ENCODE data around the gene HTT-AS.

The HTT-AS gene

GRCh38 chr4:3022651-3023050 lies 51.7 kb downstream of the HTT-AS start:
- H3K27ac ChIP-seq (ENCODE audit: low read depth, low read length): no peak overlapping the region

DNA sequence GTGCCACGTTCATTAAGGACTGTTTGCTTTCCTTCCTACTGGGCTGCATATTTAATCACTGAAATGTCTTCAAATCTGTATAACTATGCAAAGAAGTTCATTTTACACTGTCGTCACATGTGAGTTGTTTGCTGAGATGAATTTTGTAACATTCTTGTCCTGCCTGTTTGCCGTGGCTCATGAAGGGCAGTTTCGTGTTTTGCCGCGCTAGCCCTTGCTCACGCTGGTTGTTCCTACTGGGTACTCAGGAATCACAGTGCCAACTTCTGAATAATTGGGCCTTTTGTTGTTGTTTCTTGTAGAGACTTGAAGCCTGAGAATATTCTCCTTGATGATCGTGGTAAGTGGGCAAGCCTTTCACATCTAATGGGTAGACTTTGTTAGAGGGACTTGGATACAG lies 52.2 kb downstream of the HTT-AS start:
- Histone ChIP-seq H3K4me1 (ENCODE audit: control insufficient read depth, insufficient read depth, low read length) (peaks cover 4% of the 10 kb centered on the region; the same call in 1 of the 2 replicates), H3K4me3 (ENCODE audit: low read depth, low read length) (no peak overlapping the region), H3K27ac (ENCODE audit: low read depth, low read length) (no peak overlapping the region), H3K9ac (ENCODE audit: low read length) (no peak overlapping the region), H3K27me3 (ENCODE audit: control insufficient read depth, insufficient read depth, low read length) (no peaks in the 10 kb centered on the region), H3K9me3 (ENCODE audit: control insufficient read depth, insufficient read depth, low read depth, low read length) (peaks cover 8% of the 10 kb centered on the region; the same call in 1 of the 2 replicates), H3K36me3 (ENCODE audit: control insufficient read depth, insufficient read depth, low read length) (no peaks in the 10 kb centered on the region)

More at GRCh38 chr4:3022651-3023050, 51.7 kb downstream of the HTT-AS start:
- Histone ChIP-seq H3K27me3 (ENCODE audit: control insufficient read depth, insufficient read depth, low read length) (no peaks in the 10 kb centered on the region), H3K36me3 (ENCODE audit: control insufficient read depth, insufficient read depth, low read length) (no peaks in the 10 kb centered on the region), H3K9me3 (ENCODE audit: control insufficient read depth, insufficient read depth, low read depth, low read length) (peaks cover 8% of the 10 kb centered on the region; the same call in 1 of the 2 replicates), H3K4me3 (ENCODE audit: low read depth, low read length) (no peak overlapping the region), H3K4me1 (ENCODE audit: control insufficient read depth, insufficient read depth, low read length) (peaks cover 4% of the 10 kb centered on the region; the same call in 1 of the 2 replicates), H3K9ac (ENCODE audit: low read length) (no peak overlapping the region)

DNA sequence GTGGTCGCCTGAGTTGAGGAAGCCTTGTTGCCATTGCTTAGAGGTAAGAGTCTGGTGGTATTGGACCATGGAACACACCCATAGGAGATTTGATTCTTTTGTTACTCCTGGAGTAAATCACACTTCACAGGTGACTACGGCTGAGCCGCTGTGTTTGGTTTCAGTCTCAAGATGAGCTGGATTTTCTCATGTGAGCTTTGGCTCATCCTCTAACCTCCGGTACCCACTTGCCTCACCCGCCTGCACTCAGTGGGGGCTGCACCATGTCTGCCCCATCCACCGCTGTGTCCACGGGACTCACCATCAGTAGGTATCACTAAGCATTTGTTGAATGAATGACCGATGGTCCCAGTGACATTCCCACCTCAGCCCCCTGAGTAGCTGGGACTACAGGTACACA lies 52.7 kb downstream of the HTT-AS start:
- no peaks in the 10 kb centered on the region for H3K36me3 ChIP-seq (ENCODE audit: control insufficient read depth, insufficient read depth, low read length)
- H3K9me3 ChIP-seq (ENCODE audit: control insufficient read depth, insufficient read depth, low read depth, low read length): peaks cover 8% of the 10 kb centered on the region; the same call in 1 of the 2 replicates
- H3K4me1 ChIP-seq (ENCODE audit: control insufficient read depth, insufficient read depth, low read length): peaks cover 4% of the 10 kb centered on the region; the same call in 1 of the 2 replicates
- no peak overlapping the region for H3K9ac ChIP-seq (ENCODE audit: low read length)
- no peak overlapping the region for H3K4me3 ChIP-seq (ENCODE audit: low read depth, low read length)
- no peaks in the 10 kb centered on the region for H3K27me3 ChIP-seq (ENCODE audit: control insufficient read depth, insufficient read depth, low read length)
- H3K27ac ChIP-seq (ENCODE audit: low read depth, low read length): no peak overlapping the region

GRCh38 chr4:3021127-3021526 lies 53.2 kb downstream of the HTT-AS start:
- Histone ChIP-seq H3K4me1 (ENCODE audit: control insufficient read depth, insufficient read depth, low read length) (peaks cover 4% of the 10 kb centered on the region; the same call in 1 of the 2 replicates), H3K9me3 (ENCODE audit: control insufficient read depth, insufficient read depth, low read depth, low read length) (peaks cover 8% of the 10 kb centered on the region; the same call in 1 of the 2 replicates), H3K9ac (ENCODE audit: low read length) (no peak overlapping the region), H3K27me3 (ENCODE audit: control insufficient read depth, insufficient read depth, low read length) (no peaks in the 10 kb centered on the region), H3K27ac (ENCODE audit: low read depth, low read length) (no peak overlapping the region), H3K36me3 (ENCODE audit: control insufficient read depth, insufficient read depth, low read length) (no peaks in the 10 kb centered on the region), H3K4me3 (ENCODE audit: low read depth, low read length) (no peak overlapping the region)

GRCh38 chr4:3019145-3019846 lies 55.0 kb downstream of the HTT-AS start:
- Histone ChIP-seq H3K27me3 (ENCODE audit: control insufficient read depth, insufficient read depth, low read length) (no peaks in the 10 kb centered on the region), H3K4me3 (ENCODE audit: low read depth, low read length) (no peak overlapping the region)

GRCh38 chr4:3017504-3017903 lies 56.8 kb downstream of the HTT-AS start:
- H3K9ac ChIP-seq (ENCODE audit: low read length): no peak overlapping the region
- H3K27ac ChIP-seq (ENCODE audit: low read depth, low read length): no peak overlapping the region
- no peaks in the 10 kb centered on the region for H3K36me3 ChIP-seq (ENCODE audit: control insufficient read depth, insufficient read depth, low read length)
- no peaks in the 10 kb centered on the region for H3K9me3 ChIP-seq (ENCODE audit: control insufficient read depth, insufficient read depth, low read depth, low read length)
- H3K4me1 ChIP-seq (ENCODE audit: control insufficient read depth, insufficient read depth, low read length): peaks cover 4% of the 10 kb centered on the region; the same call in 1 of the 2 replicates
- no peak overlapping the region for H3K4me3 ChIP-seq (ENCODE audit: low read depth, low read length)
- no peaks in the 10 kb centered on the region for H3K27me3 ChIP-seq (ENCODE audit: control insufficient read depth, insufficient read depth, low read length)

More at GRCh38 chr4:3019145-3019846, 55.0 kb downstream of the HTT-AS start:
- H3K9ac ChIP-seq (ENCODE audit: low read length): no peak overlapping the region
- no peaks in the 10 kb centered on the region for H3K36me3 ChIP-seq (ENCODE audit: control insufficient read depth, insufficient read depth, low read length)
- H3K4me1 ChIP-seq (ENCODE audit: control insufficient read depth, insufficient read depth, low read length): peaks cover 4% of the 10 kb centered on the region; the same call in 1 of the 2 replicates
- H3K27ac ChIP-seq (ENCODE audit: low read depth, low read length): no peak overlapping the region
- H3K9me3 ChIP-seq (ENCODE audit: control insufficient read depth, insufficient read depth, low read depth, low read length): peaks cover 8% of the 10 kb centered on the region; the same call in 1 of the 2 replicates

DNA sequence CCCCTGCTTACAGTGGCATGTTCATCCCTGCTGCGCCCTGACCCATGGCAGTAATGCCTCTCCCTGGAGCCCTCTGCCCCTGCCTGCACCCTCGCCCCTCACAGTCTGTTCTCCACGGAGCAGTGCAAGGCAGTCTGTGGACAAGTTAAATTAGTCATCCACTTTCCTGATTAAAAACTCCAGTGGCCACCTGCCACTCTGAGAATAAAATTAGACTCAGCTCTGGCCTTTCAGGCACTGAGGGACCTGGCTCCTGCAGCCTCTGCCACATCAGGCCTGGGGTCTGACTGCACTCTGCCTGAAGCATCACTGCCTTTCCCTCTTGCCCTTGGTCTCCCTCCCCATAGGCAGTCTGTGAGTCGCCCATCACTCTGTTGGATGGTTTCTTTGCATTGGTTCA lies 57.4 kb downstream of the HTT-AS start:
- Histone ChIP-seq H3K4me3 (ENCODE audit: low read depth, low read length) (no peak overlapping the region), H3K4me1 (ENCODE audit: control insufficient read depth, insufficient read depth, low read length) (peaks cover 4% of the 10 kb centered on the region; the same call in 1 of the 2 replicates), H3K27ac (ENCODE audit: low read depth, low read length) (no peak overlapping the region), H3K9ac (ENCODE audit: low read length) (no peak overlapping the region), H3K36me3 (ENCODE audit: control insufficient read depth, insufficient read depth, low read length) (no peaks in the 10 kb centered on the region), H3K27me3 (ENCODE audit: control insufficient read depth, insufficient read depth, low read length) (no peaks in the 10 kb centered on the region), H3K9me3 (ENCODE audit: control insufficient read depth, insufficient read depth, low read depth, low read length) (no peaks in the 10 kb centered on the region)

- H3K36me3 ChIP-seq (ENCODE audit: control insufficient read depth, insufficient read depth, low read length): no peaks in the 10 kb centered on the region
- no peak overlapping the region for H3K4me3 ChIP-seq (ENCODE audit: low read depth, low read length)
- no peaks in the 10 kb centered on the region for H3K27me3 ChIP-seq (ENCODE audit: control insufficient read depth, insufficient read depth, low read length)
- H3K9me3 ChIP-seq (ENCODE audit: control insufficient read depth, insufficient read depth, low read depth, low read length): no peaks in the 10 kb centered on the region
- no peaks in the 10 kb centered on the region for H3K4me1 ChIP-seq (ENCODE audit: control insufficient read depth, insufficient read depth, low read length)
- no peak overlapping the region for H3K9ac ChIP-seq (ENCODE audit: low read length)
- no peak overlapping the region for H3K27ac ChIP-seq (ENCODE audit: low read depth, low read length)
These were observed 60.4 kb downstream of the HTT-AS start for GRCh38 chr4:3013839-3014350.
